HG03571 (cell line): ENCODE results near the gene FLVCR2.
"Not testable (repeated sequence)": the region's sequence is repeated elsewhere in the genome, so short reads cannot be mapped to it uniquely, and the experiment has no call there.

ENCODE experiments used
- ATAC-seq: cut with Tn5 transposase; IDR thresholded peaks from one replicate; pipeline ENCODE4 v1.9.1; 2021; ENCODE audit not compliant: unreplicated experiment

The FLVCR2 gene

GRCh38 chr14:75660630-75661498 is 82.4 kb downstream of the FLVCR2 start, which contains the start of the genes ERG28 and TTLL5:
ERG28 (minus strand) TSS chr14:75660876; CDS start chr14:75657502, 3,374 bp downstream.
TTLL5 (plus strand) TSS chr14:75661246; CDS start chr14:75663150, 1,904 bp downstream.
- ATAC-seq = peak; percentile 96

- ATAC-seq = no peak
These were observed 83.0 kb downstream of the FLVCR2 start for GRCh38 chr14:75661499-75661814.

- ATAC-seq = no peak
These were observed 84.5 kb downstream of the FLVCR2 start for GRCh38 chr14:75662966-75663365.

- no peak for ATAC-seq
These were observed 88.8 kb downstream of the FLVCR2 start for GRCh38 chr14:75667099-75667765.

GRCh38 chr14:75672605-75673192 is 94.3 kb downstream of the FLVCR2 start:
- ATAC-seq = no peak

- no peak for ATAC-seq
These were observed 95.1 kb downstream of the FLVCR2 start for GRCh38 chr14:75673345-75674035.

GRCh38 chr14:75675265-75675960 is 97.0 kb downstream of the FLVCR2 start:
- ATAC-seq = no peak

- no peak for ATAC-seq
These were observed 107.5 kb downstream of the FLVCR2 start for GRCh38 chr14:75685910-75686309.

- ATAC-seq = no peak
These were observed 110.6 kb downstream of the FLVCR2 start for GRCh38 chr14:75689012-75689411.

- ATAC-seq = no peak
These were observed 111.6 kb downstream of the FLVCR2 start for GRCh38 chr14:75690010-75690409.

- not testable (repeated sequence) for ATAC-seq
These were observed 116.6 kb downstream of the FLVCR2 start for GRCh38 chr14:75695025-75695424.

- no peak for ATAC-seq
These were observed 119.0 kb downstream of the FLVCR2 start for GRCh38 chr14:75697386-75697785.
